Measurements from ENCODE around the gene SACM1L. TPM values are rescaled to one million over a fixed set of nuclear protein-coding genes. Genes with fewer than 3 reads are reported as not detected.
A peak's percentile ranks its signal among the peaks of the same experiment; 100 is the strongest.

SACM1L gene
- total and polyA plus RNA-seq, 2 of the 8 experiments (the other 6 are each of a cell fraction or from before 2014, with no cell fraction given): 20.1 to 61.0 TPM

DNA sequence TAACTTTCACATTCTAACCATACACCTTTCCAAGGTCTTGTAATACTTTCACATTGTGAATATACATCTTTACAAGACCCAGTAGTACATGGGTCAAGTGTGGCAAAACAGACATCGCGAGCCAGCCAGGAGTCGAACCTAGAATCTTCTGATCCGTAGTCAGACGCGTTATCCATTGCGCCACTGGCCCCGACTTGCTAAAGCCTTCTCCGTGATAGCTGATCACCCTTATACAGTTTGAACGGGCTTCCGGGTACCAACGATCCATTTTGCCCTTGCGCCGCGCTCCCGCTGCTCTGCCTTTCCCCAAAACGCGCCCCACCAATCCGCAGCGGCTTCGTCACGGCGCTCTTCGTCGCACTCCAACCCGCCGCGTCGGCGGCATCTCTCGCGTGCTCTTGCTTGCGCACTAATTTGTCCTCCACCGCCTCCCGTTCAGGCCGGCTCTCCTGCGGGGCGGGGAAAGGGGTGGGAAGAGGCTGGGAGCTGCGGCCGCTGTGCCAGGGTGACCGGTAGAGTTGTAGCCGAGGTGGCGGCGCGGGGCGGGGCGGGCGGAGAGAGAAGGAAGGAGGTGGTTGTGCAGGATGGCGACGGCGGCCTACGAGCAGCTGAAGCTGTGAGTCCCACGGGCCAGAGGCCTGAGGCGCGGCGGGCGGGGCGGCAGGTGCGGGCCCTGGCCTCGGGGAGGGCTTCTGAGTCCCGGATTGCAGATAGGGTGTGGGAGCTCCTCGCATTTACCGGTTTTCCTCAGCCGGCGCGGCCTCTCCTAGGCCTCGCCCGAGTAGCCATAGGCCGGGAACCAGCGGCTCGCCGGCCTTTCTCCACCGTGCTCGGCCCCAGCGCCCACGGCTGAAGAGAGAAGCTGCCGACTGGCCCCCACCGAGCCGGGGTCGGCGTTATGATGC, at the start of gene SACM1L (continued):
- TF ChIP-seq, protein P1, sequence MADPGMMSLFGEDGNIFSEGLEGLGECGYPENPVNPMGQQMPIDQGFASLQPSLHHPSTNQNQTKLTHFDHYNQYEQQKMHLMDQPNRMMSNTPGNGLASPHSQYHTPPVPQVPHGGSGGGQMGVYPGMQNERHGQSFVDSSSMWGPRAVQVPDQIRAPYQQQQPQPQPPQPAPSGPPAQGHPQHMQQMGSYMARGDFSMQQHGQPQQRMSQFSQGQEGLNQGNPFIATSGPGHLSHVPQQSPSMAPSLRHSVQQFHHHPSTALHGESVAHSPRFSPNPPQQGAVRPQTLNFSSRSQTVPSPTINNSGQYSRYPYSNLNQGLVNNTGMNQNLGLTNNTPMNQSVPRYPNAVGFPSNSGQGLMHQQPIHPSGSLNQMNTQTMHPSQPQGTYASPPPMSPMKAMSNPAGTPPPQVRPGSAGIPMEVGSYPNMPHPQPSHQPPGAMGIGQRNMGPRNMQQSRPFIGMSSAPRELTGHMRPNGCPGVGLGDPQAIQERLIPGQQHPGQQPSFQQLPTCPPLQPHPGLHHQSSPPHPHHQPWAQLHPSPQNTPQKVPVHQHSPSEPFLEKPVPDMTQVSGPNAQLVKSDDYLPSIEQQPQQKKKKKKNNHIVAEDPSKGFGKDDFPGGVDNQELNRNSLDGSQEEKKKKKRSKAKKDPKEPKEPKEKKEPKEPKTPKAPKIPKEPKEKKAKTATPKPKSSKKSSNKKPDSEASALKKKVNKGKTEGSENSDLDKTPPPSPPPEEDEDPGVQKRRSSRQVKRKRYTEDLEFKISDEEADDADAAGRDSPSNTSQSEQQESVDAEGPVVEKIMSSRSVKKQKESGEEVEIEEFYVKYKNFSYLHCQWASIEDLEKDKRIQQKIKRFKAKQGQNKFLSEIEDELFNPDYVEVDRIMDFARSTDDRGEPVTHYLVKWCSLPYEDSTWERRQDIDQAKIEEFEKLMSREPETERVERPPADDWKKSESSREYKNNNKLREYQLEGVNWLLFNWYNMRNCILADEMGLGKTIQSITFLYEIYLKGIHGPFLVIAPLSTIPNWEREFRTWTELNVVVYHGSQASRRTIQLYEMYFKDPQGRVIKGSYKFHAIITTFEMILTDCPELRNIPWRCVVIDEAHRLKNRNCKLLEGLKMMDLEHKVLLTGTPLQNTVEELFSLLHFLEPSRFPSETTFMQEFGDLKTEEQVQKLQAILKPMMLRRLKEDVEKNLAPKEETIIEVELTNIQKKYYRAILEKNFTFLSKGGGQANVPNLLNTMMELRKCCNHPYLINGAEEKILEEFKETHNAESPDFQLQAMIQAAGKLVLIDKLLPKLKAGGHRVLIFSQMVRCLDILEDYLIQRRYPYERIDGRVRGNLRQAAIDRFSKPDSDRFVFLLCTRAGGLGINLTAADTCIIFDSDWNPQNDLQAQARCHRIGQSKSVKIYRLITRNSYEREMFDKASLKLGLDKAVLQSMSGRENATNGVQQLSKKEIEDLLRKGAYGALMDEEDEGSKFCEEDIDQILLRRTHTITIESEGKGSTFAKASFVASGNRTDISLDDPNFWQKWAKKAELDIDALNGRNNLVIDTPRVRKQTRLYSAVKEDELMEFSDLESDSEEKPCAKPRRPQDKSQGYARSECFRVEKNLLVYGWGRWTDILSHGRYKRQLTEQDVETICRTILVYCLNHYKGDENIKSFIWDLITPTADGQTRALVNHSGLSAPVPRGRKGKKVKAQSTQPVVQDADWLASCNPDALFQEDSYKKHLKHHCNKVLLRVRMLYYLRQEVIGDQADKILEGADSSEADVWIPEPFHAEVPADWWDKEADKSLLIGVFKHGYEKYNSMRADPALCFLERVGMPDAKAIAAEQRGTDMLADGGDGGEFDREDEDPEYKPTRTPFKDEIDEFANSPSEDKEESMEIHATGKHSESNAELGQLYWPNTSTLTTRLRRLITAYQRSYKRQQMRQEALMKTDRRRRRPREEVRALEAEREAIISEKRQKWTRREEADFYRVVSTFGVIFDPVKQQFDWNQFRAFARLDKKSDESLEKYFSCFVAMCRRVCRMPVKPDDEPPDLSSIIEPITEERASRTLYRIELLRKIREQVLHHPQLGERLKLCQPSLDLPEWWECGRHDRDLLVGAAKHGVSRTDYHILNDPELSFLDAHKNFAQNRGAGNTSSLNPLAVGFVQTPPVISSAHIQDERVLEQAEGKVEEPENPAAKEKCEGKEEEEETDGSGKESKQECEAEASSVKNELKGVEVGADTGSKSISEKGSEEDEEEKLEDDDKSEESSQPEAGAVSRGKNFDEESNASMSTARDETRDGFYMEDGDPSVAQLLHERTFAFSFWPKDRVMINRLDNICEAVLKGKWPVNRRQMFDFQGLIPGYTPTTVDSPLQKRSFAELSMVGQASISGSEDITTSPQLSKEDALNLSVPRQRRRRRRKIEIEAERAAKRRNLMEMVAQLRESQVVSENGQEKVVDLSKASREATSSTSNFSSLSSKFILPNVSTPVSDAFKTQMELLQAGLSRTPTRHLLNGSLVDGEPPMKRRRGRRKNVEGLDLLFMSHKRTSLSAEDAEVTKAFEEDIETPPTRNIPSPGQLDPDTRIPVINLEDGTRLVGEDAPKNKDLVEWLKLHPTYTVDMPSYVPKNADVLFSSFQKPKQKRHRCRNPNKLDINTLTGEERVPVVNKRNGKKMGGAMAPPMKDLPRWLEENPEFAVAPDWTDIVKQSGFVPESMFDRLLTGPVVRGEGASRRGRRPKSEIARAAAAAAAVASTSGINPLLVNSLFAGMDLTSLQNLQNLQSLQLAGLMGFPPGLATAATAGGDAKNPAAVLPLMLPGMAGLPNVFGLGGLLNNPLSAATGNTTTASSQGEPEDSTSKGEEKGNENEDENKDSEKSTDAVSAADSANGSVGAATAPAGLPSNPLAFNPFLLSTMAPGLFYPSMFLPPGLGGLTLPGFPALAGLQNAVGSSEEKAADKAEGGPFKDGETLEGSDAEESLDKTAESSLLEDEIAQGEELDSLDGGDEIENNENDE (IDR thresholded peaks at IDR 0.05; ENCODE audit: insufficient replicate concordance, low read length): no peak
- peak; percentile 2; the same call in 1 of the 2 replicates for TF ChIP-seq YY1 (IDR thresholded peaks at IDR 0.05; ENCODE audit: low read depth, low read length)
- no peak for TF ChIP-seq FOSL1 (IDR thresholded peaks at IDR 0.05; ENCODE audit: insufficient read depth, low read depth, low read length)
- TF ChIP-seq GTF2F1 (IDR thresholded peaks at IDR 0.05; ENCODE audit: borderline replicate concordance, low read depth, low read length): no peak
- no peak for TF ChIP-seq ZNF274 (IDR thresholded peaks at IDR 0.05; ENCODE audit: borderline replicate concordance, extremely low read depth, low read length)
- no peak for TF ChIP-seq SIRT6 (IDR thresholded peaks at IDR 0.05; ENCODE audit: low read length)
- TF ChIP-seq KDM4A (IDR thresholded peaks at IDR 0.05; ENCODE audit: low read depth, low read length, severe bottlenecking): peak; percentile 37
- no peak for TF ChIP-seq RAD21 (IDR thresholded peaks at IDR 0.05 in 1 of 2, conservative IDR thresholded peaks at IDR 0.05 in 1 of 2; ENCODE audit: low read depth in 2 of 2, low read length in 2 of 2)
- peak; percentile 92 for TF ChIP-seq CREB1 (IDR thresholded peaks at IDR 0.05)
- TF ChIP-seq CHD2 (IDR thresholded peaks at IDR 0.05; ENCODE audit: low read length): peak; percentile 74

Measured in H1 (cell line).